Uterus (tissue), 2 donors: ENCODE data around the gene SFMBT2.

Experiments used
- CTCF ChIP-seq, 4 experiments: fragments of 200-600 bp in 2 of 4; fragments of 450-650 bp in 2 of 4; sonication (generic) in 2 of 4; IDR thresholded peaks; one replicate each; pipeline ENCODE4 v1.5.1; 2016 to 2019; ENCODE audit warnings: antibody characterized with exemption in 4 of 4, mild to moderate bottlenecking in 2 of 4, moderate library complexity in 1 of 4
- POLR2A ChIP-seq, 2 donors: fragments of 450-650 bp; IDR thresholded peaks; one replicate each; pipeline ENCODE4 v1.6.1; 2016; ENCODE audit warnings: antibody characterized with exemption in 2 of 2, mild to moderate bottlenecking in 1 of 2, moderate library complexity in 1 of 2

DNA sequence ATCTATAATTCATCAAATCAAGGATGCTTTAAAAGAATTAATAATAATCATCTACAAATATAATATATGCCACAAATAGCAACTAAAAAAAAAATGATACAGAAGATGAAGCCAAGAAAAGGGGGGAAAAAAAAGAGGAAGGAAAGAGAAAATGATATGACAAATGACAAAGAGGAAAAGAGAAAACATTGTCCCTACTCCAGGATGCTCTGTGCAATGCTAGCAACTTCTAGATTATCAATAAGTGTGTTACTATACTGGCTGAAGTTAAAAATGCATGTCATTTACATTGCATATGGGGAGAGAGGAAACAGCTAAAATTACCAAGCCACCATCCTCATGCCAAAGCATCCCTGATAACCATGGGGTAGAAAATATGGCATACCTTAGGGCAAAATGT is 104.2 kb downstream of the SFMBT2 start:
- TF ChIP-seq POLR2A (IDR thresholded peaks at IDR 0.05) (no peak), CTCF (IDR thresholded peaks at IDR 0.05) (no peak)
